Calu3 (cell line): ENCODE results near the gene GPA33. TPM values are rescaled to one million over a fixed set of nuclear protein-coding genes. Genes with fewer than 3 reads are reported as not detected.

Experiments used
- BruUV-seq: library from RNA; stranded (reverse); fragments of 400-500 nt; replicated peaks from 2 replicates; lab custom pipeline; 2021; lab: Mats Ljungman, UMichigan
- CTCF ChIA-PET: fragments of 300-600 bp; sonication (Branson Sonifier 250); formaldehyde crosslinking; loops from one replicate; lab custom pipeline; 2022; ENCODE audit warnings: antibody characterized with exemption; lab: Charles Lee
- DNase-seq: peaks from one replicate; pipeline ENCODE4 v3.0.0; 2022
- H3K27ac Mint-ChIP-seq: one replicate; pipeline ENCODE4 v1.8.0; 2022; ENCODE audit warnings: mixed read lengths; ENCODE audit not compliant: unreplicated experiment
- H3K27me3 Mint-ChIP-seq: one replicate; pipeline ENCODE4 v1.8.0; 2022; ENCODE audit warnings: mixed read lengths; ENCODE audit not compliant: unreplicated experiment
- H3K36me3 Mint-ChIP-seq: one replicate; pipeline ENCODE4 v1.8.0; 2022; ENCODE audit warnings: mild to moderate bottlenecking, moderate library complexity, mixed read lengths; ENCODE audit not compliant: insufficient read depth, unreplicated experiment
- H3K4me1 Mint-ChIP-seq: one replicate; pipeline ENCODE4 v1.8.0; 2022; ENCODE audit warnings: mild to moderate bottlenecking, low read depth, mixed read lengths; ENCODE audit not compliant: unreplicated experiment
- H3K4me3 Mint-ChIP-seq: one replicate; pipeline ENCODE4 v1.8.0; 2022; ENCODE audit warnings: mild to moderate bottlenecking, low read depth, moderate library complexity, mixed read lengths; ENCODE audit not compliant: unreplicated experiment
- H3K9me3 Mint-ChIP-seq: one replicate; pipeline ENCODE4 v1.8.0; 2022; ENCODE audit warnings: low read depth, mixed read lengths; ENCODE audit not compliant: unreplicated experiment
- CTCF ChIP-seq: fragments of 200-600 bp; IDR thresholded peaks from one replicate; pipeline ENCODE4 v1.8.0; 2022; ENCODE audit warnings: antibody characterized with exemption; ENCODE audit not compliant: unreplicated experiment
- intact Hi-C: fragments of 100-400 bp; cut with micrococcal nuclease; formaldehyde crosslinking; loops from one replicate; pipeline ENCODE4 v1.10.0; 2022; ENCODE audit not compliant: unreplicated experiment
- total RNA-seq: library from RNA; stranded (reverse); gene quantifications from 2 replicates; pipeline ENCODE4 v1.2.3, GENCODE V29; 2022

GPA33 gene
- total RNA-seq, 1 experiment from 2014 or later: not detected

GRCh38 chr1:167059045-167059808 lies 30.9 kb downstream of the GPA33 start:
- Mint-ChIP-seq H3K9me3 (no peaks in the 10 kb centered on the region), H3K27ac (no peak overlapping the region), H3K4me3 (no peak overlapping the region), H3K27me3 (no peaks in the 10 kb centered on the region), H3K36me3 (peaks cover 6% of the 10 kb centered on the region), H3K4me1 (peaks cover 17% of the 10 kb centered on the region)
- DNase-seq: peak; percentile 83
- intact Hi-C loops: loop anchor here (1.0 to 5.0 kb wide), 2 partner anchors 83 to 582 kb away; no protein-coding TSS in a partner anchor
- CTCF ChIA-PET: interaction anchor here (0.7 to 6.5 kb wide), 11 partner anchors 15 to 183 kb away, joined by 3 to 221 read pairs (median 4); partner anchors contain the start of genes POU2F1 and TADA1
- BruUV-seq: no TSS peak
- peak; percentile 93 for TF ChIP-seq CTCF

- peak; percentile 62 for TF ChIP-seq CTCF
- intact Hi-C loops: loop anchor here (1.0 to 5.0 kb wide), 3 partner anchors 147 to 580 kb away; no protein-coding TSS in a partner anchor
- CTCF ChIA-PET: interaction anchor here (0.7 to 6.5 kb wide), 11 partner anchors 13 to 390 kb away, joined by 3 to 221 read pairs (median 7); partner anchors contain the start of genes ILDR2 and TADA1
Observed at GRCh38 chr1:167057241-167057688, 32.9 kb downstream of the GPA33 start.

GRCh38 chr1:167056529-167057231 lies 33.5 kb downstream of the GPA33 start:
- H3K4me3 Mint-ChIP-seq: no peak overlapping the region
- peaks cover 10% of the 10 kb centered on the region for H3K4me1 Mint-ChIP-seq
- no peak for DNase-seq
- no peak overlapping the region for H3K27ac Mint-ChIP-seq
- TF ChIP-seq CTCF: no peak
- no peaks in the 10 kb centered on the region for H3K9me3 Mint-ChIP-seq
- intact Hi-C loops: loop anchor here (1.0 to 5.0 kb wide), 3 partner anchors 146 to 579 kb away; no protein-coding TSS in a partner anchor
- H3K27me3 Mint-ChIP-seq: no peaks in the 10 kb centered on the region
- BruUV-seq: no TSS peak
- H3K36me3 Mint-ChIP-seq: no peaks in the 10 kb centered on the region
- CTCF ChIA-PET: interaction anchor here (0.7 to 6.5 kb wide), 11 partner anchors 13 to 391 kb away, joined by 3 to 221 read pairs (median 7); partner anchors contain the start of genes ILDR2 and TADA1

More at GRCh38 chr1:167057241-167057688, 32.9 kb downstream of the GPA33 start:
- H3K27ac Mint-ChIP-seq: no peak overlapping the region
- H3K4me3 Mint-ChIP-seq: no peak overlapping the region
- H3K4me1 Mint-ChIP-seq: peaks cover 10% of the 10 kb centered on the region
- no peaks in the 10 kb centered on the region for H3K27me3 Mint-ChIP-seq
- no peaks in the 10 kb centered on the region for H3K36me3 Mint-ChIP-seq
- H3K9me3 Mint-ChIP-seq: no peaks in the 10 kb centered on the region
- BruUV-seq: no TSS peak
- peak; percentile 75 for DNase-seq

- Mint-ChIP-seq H3K9me3 (no peaks in the 10 kb centered on the region), H3K4me1 (no peaks in the 10 kb centered on the region), H3K27ac (no peak overlapping the region), H3K36me3 (no peaks in the 10 kb centered on the region), H3K27me3 (no peaks in the 10 kb centered on the region), H3K4me3 (no peak overlapping the region)
- CTCF ChIA-PET: interaction anchor here (2.2 kb wide), 1 partner anchor 145 kb away, joined by 11 read pairs; no protein-coding TSS in a partner anchor
- BruUV-seq: no TSS peak
- intact Hi-C loops: loop anchor here (5.0 kb wide), 1 partner anchor 578 kb away; no protein-coding TSS in a partner anchor
- no peak for TF ChIP-seq CTCF
- no peak for DNase-seq
Observed at GRCh38 chr1:167054946-167055630, 35.1 kb downstream of the GPA33 start.
